PC-3 (cell line): ENCODE data around the gene C10orf143. TPM values are rescaled to one million over a fixed set of nuclear protein-coding genes. Genes with fewer than 3 reads are reported as not detected.

ENCODE experiments used
- ATAC-seq: fragments of 200-7000 bp; cut with Tn5 transposase; 2 replicates; pipeline ENCODE4 v1.9.1; 2020; ENCODE audit warnings: mild to moderate bottlenecking, moderate library complexity
- BruUV-seq: library from RNA; stranded (reverse); fragments of 400-500 nt; replicated peaks from 2 replicates; lab custom pipeline; 2021; lab: Mats Ljungman, UMichigan
- CTCF ChIA-PET: fragments of 300-600 bp; sonication (Branson Sonifier 250); formaldehyde crosslinking; loops from one replicate; lab custom pipeline; 2022; ENCODE audit warnings: antibody characterized with exemption; lab: Charles Lee
- POLR2A ChIA-PET: fragments of 300-600 bp; sonication (Branson Sonifier 250); formaldehyde crosslinking; loops from one replicate; lab custom pipeline; 2022; ENCODE audit warnings: antibody characterized with exemption; ENCODE audit not compliant: unreplicated experiment; lab: Charles Lee
- DNase-seq: peaks from one replicate; pipeline ENCODE4 v3.0.0-alpha.2; 2015
- H2AFZ ChIP-seq: fragments of 300-600 bp; sonication (generic); 2 replicates; pipeline ENCODE4 v1.6.0; 2016; ENCODE audit warnings: antibody characterized with exemption, low read length
- H3F3A ChIP-seq: fragments of 300-600 bp; sonication (generic); one replicate; pipeline ENCODE4 v1.6.0; 2017; ENCODE audit warnings: antibody characterized with exemption, low read length, control low read depth, mild to moderate bottlenecking; ENCODE audit not compliant: unreplicated experiment
- H3K27ac ChIP-seq: fragments of 300-600 bp; sonication (generic); 2 replicates; pipeline ENCODE4 v1.5.1; 2016; ENCODE audit warnings: mild to moderate bottlenecking, low read length
- H3K27me3 ChIP-seq: fragments of 300-600 bp; sonication (generic); 2 replicates; pipeline ENCODE4 v1.6.1; 2016; ENCODE audit warnings: low read length, mixed read lengths
- H3K36me3 ChIP-seq: fragments of 300-600 bp; sonication (generic); 2 replicates; pipeline ENCODE4 v1.6.1; 2016; ENCODE audit warnings: low read depth, mixed run types, low read length, mixed read lengths
- H3K4me1 ChIP-seq: fragments of 300-600 bp; sonication (generic); 2 replicates; pipeline ENCODE4 v1.5.1; 2016; ENCODE audit warnings: low read length; ENCODE audit not compliant: insufficient read depth
- H3K4me2 ChIP-seq: fragments of 300-600 bp; sonication (generic); 2 replicates; pipeline ENCODE4 v1.6.0; 2016; ENCODE audit warnings: low read length
- H3K4me3 ChIP-seq: fragments of 300-600 bp; sonication (generic); 2 replicates; pipeline ENCODE4 v1.5.1; 2016; ENCODE audit warnings: mild to moderate bottlenecking, low read length, mixed read lengths
- H3K79me2 ChIP-seq: fragments of 300-600 bp; sonication (generic); 2 replicates; pipeline ENCODE4 v1.6.1; 2017; ENCODE audit warnings: low read length, mixed read lengths
- H3K9ac ChIP-seq: fragments of 300-600 bp; sonication (generic); 2 replicates; pipeline ENCODE4 v1.6.0; 2016; ENCODE audit warnings: mild to moderate bottlenecking, low read length
- H3K9me2 ChIP-seq: fragments of 300-600 bp; sonication (generic); replicated peaks from 2 replicates; pipeline ENCODE4 v1.6.1; 2016; ENCODE audit warnings: mixed run types, low read length, mixed read lengths
- H3K9me3 ChIP-seq: fragments of 300-600 bp; sonication (generic); 2 replicates; pipeline ENCODE4 v1.6.1; 2016; ENCODE audit warnings: low read length, mixed read lengths
- H4K20me1 ChIP-seq: fragments of 300-600 bp; sonication (generic); 2 replicates; pipeline ENCODE4 v1.6.1; 2016; ENCODE audit warnings: low read length, mixed read lengths
- CTCF ChIP-seq: fragments of 300-600 bp; sonication (generic); conservative IDR thresholded peaks from 2 replicates; pipeline ENCODE4 v1.5.1; 2017; ENCODE audit warnings: antibody characterized with exemption, low read depth, mild to moderate bottlenecking, low read length
- EZH2 ChIP-seq: fragments of 300-600 bp; sonication (generic); IDR thresholded peaks from one replicate; pipeline ENCODE4 v1.6.1; 2017; ENCODE audit warnings: antibody characterized with exemption, mild to moderate bottlenecking, low read length; ENCODE audit not compliant: unreplicated experiment
- EZH2phosphoT487 ChIP-seq: fragments of 300-600 bp; sonication (generic); IDR thresholded peaks from 2 replicates; pipeline ENCODE4 v1.6.1; 2018; ENCODE audit warnings: mild to moderate bottlenecking, antibody characterized with exemption, low read length, borderline replicate concordance
- intact Hi-C: fragments of 100-400 bp; cut with micrococcal nuclease; formaldehyde crosslinking; loops from 2 replicates; pipeline ENCODE4 v1.9.0; 2023
- total RNA-seq: library from RNA; depleted of rRNA; stranded (reverse); fragments of >200 nt; gene quantifications from 2 replicates; pipeline ENCODE4 v1.2.3, GENCODE V29; 2014

Gene C10orf143
- total RNA-seq, 1 experiment from 2014 or later, result not detected

- Histone ChIP-seq H3F3A (no peaks in the 10 kb centered on the region), H3K9me2 (no peaks in the 10 kb centered on the region), H3K36me3 (no peaks in the 10 kb centered on the region), H3K9ac (no peak overlapping the region), H2AFZ (no peak overlapping the region), H3K4me3 (no peak overlapping the region), H3K27me3 (peaks cover 5% of the 10 kb centered on the region; the same call in 1 of the 2 replicates), H3K27ac (no peak overlapping the region), H3K79me2 (no peaks in the 10 kb centered on the region), H4K20me1 (no peaks in the 10 kb centered on the region), H3K4me2 (no peak overlapping the region), H3K9me3 (no peaks in the 10 kb centered on the region), H3K4me1 (no peaks in the 10 kb centered on the region)
- no peak for DNase-seq
- intact Hi-C loops, result no loop called here
- ChIA-PET POLR2A (no interaction called here), CTCF (no interaction called here)
- TF ChIP-seq EZH2phosphoT487, result no peak
- no peak for TF ChIP-seq CTCF
- no peak for TF ChIP-seq EZH2
- ATAC-seq, result no peak
- no TSS peak for BruUV-seq
These were observed 68.9 kb downstream of the C10orf143 start for GRCh38 chr10:130041451-130042371.

- ChIA-PET CTCF (no interaction called here), POLR2A (no interaction called here)
- Histone ChIP-seq H2AFZ (no peak overlapping the region), H3K27me3 (peaks cover 5% of the 10 kb centered on the region; the same call in 1 of the 2 replicates), H3K4me1 (no peaks in the 10 kb centered on the region), H3K27ac (no peak overlapping the region), H4K20me1 (no peaks in the 10 kb centered on the region), H3K4me2 (no peak overlapping the region), H3F3A (no peaks in the 10 kb centered on the region), H3K79me2 (no peaks in the 10 kb centered on the region), H3K36me3 (no peaks in the 10 kb centered on the region), H3K9me3 (no peaks in the 10 kb centered on the region), H3K9ac (no peak overlapping the region), H3K9me2 (no peaks in the 10 kb centered on the region), H3K4me3 (no peak overlapping the region)
- DNase-seq (no peak), ATAC-seq (no peak)
- intact Hi-C loops, result no loop called here
- no TSS peak for BruUV-seq
- TF ChIP-seq CTCF, result no peak
- TF ChIP-seq EZH2, result no peak
- no peak for TF ChIP-seq EZH2phosphoT487
These were observed 69.8 kb downstream of the C10orf143 start for GRCh38 chr10:130040817-130041330.

GRCh38 chr10:130040351-130040750 is 70.3 kb downstream of the C10orf143 start:
- H3F3A ChIP-seq, result no peaks in the 10 kb centered on the region
- ATAC-seq (no peak), DNase-seq (no peak)
- peaks cover 5% of the 10 kb centered on the region; the same call in 1 of the 2 replicates for H3K27me3 ChIP-seq
- H2AFZ ChIP-seq, result no peak overlapping the region
- no peak overlapping the region for H3K9ac ChIP-seq
- CTCF ChIA-PET, result no interaction called here
- no peaks in the 10 kb centered on the region for H3K36me3 ChIP-seq
- intact Hi-C loops, result no loop called here
- H3K4me2 ChIP-seq, result no peak overlapping the region
- no peaks in the 10 kb centered on the region for H3K79me2 ChIP-seq
- POLR2A ChIA-PET, result no interaction called here
- H3K9me2 ChIP-seq, result no peaks in the 10 kb centered on the region
- H3K4me1 ChIP-seq, result no peaks in the 10 kb centered on the region
- no TSS peak for BruUV-seq
- no peak overlapping the region for H3K27ac ChIP-seq
- TF ChIP-seq CTCF, result no peak
- no peak overlapping the region for H3K4me3 ChIP-seq
- no peaks in the 10 kb centered on the region for H3K9me3 ChIP-seq
- H4K20me1 ChIP-seq, result no peaks in the 10 kb centered on the region
